Right ventricle myocardium superior (tissue), 1 donor: ENCODE measurements around the gene PLIN3. TPM values are rescaled to one million over a fixed set of nuclear protein-coding genes. Genes with fewer than 3 reads are reported as not detected.
A peak's percentile ranks its signal among the peaks of the same experiment; 100 is the strongest.
"Not testable (repeated sequence)": the region's sequence is repeated elsewhere in the genome, so short reads cannot be mapped to it uniquely, and the experiment has no call there.

ENCODE experiments used
- ATAC-seq: fragments of 200-7000 bp; cut with Tn5 transposase; one replicate; pipeline ENCODE4 v1.9.1; 2020; ENCODE audit warnings: mild to moderate bottlenecking; ENCODE audit not compliant: poor library complexity
- DNase-seq: peaks from one replicate; pipeline ENCODE4 v3.0.0-alpha.2; 2020
- intact Hi-C: fragments of 100-400 bp; cut with DNase I; formaldehyde crosslinking; loops from one replicate; pipeline ENCODE4 v1.11.2; 2022
- total RNA-seq: library from RNA; stranded (reverse); fragmentation: NEBNext Ultra II Directional; extraction: Animal tissue kit (Norgen Biotek cat#: 25700); gene quantifications from one replicate; pipeline ENCODE4 v1.2.1, GENCODE V29; 2021
- donor health status: DM: no; HTN: yes; CAD: no; lungs with severe emphysema.

The PLIN3 gene
- total RNA-seq, 1 donor from 2014 or later = 27.9 TPM

- intact Hi-C loops = no loop called here
- no peak for ATAC-seq
- DNase-seq = no peak
These were observed 72.5 kb downstream of the PLIN3 start for GRCh38 chr19:4794971-4795370.

GRCh38 chr19:4793278-4793677 lies 74.2 kb downstream of the PLIN3 start:
- intact Hi-C loops, DNase-seq, ATAC-seq: not testable (repeated sequence)

GRCh38 chr19:4792866-4793195 lies 74.6 kb downstream of the PLIN3 start:
- intact Hi-C loops, ATAC-seq, DNase-seq: not testable (repeated sequence)

GRCh38 chr19:4792019-4792865 lies 75.2 kb downstream of the PLIN3 start:
- DNase-seq, ATAC-seq, intact Hi-C loops: not testable (repeated sequence)

- intact Hi-C loops = no loop called here
- ATAC-seq = peak; percentile 98
- DNase-seq = peak; percentile 99
These were observed 76.1 kb downstream of the PLIN3 start, which contains the start of gene FEM1A for GRCh38 chr19:4791183-4792018. Gene FEM1A, plus strand, starts transcription at chr19:4791734. Its CDS starts 121 bp downstream, at chr19:4791855.

Other genes with a start within 250 kb of the PLIN3 start
- gene TNFAIP8L1, start 228.2 kb downstream of the PLIN3 start, total RNA-seq = 4.6 TPM
- gene MYDGF, start 197.3 kb downstream of the PLIN3 start, total RNA-seq = 23.2 TPM
- gene DPP9, start 143.8 kb downstream of the PLIN3 start, total RNA-seq = 54.0 TPM
- 47.6 TPM for gene FEM1A, start 75.9 kb downstream of the PLIN3 start, total RNA-seq
- gene TICAM1, start 36.0 kb downstream of the PLIN3 start, total RNA-seq = 7.4 TPM
- gene ARRDC5, start 35.2 kb upstream of the PLIN3 start, total RNA-seq = not detected
- gene UHRF1, start 41.8 kb upstream of the PLIN3 start, total RNA-seq = 1.3 TPM
- 34.6 TPM for gene KDM4B, start 101.4 kb upstream of the PLIN3 start, total RNA-seq